Activated CD8-positive, alpha-beta memory T cell treated with anti-CD3 and anti-CD28 coated beads for 36 hours (primary cell): ENCODE results near the gene GALNT2. TPM values are rescaled to one million over a fixed set of nuclear protein-coding genes. Genes with fewer than 3 reads are reported as not detected.

Source experiments
- CTCF ChIA-PET: fragments of 350-600 bp; sonication (Branson Sonifier 250); formaldehyde crosslinking; loops from one replicate; lab custom pipeline; 2021; ENCODE audit warnings: antibody characterized with exemption; lab: Charles Lee
- POLR2A ChIA-PET: fragments of 350-600 bp; sonication (Branson Sonifier 250); formaldehyde crosslinking; loops from one replicate; lab custom pipeline; 2021; ENCODE audit warnings: antibody characterized with exemption; lab: Charles Lee
- total RNA-seq, 2 experiments: library from RNA; stranded (reverse); gene quantifications; one replicate each; pipeline ENCODE4 v1.2.3, GENCODE V29; 2021

The GALNT2 gene
- total RNA-seq = 10 to 100 TPM; 66.2 to 70.1 TPM

GRCh38 chr1:230066466-230067404, at the start of gene GALNT2:
GALNT2 (plus strand) TSS chr1:230067238; CDS start chr1:230067281, 43 bp downstream.
- ChIA-PET POLR2A (interaction anchor here (1.0 kb wide), 2 partner anchors 37 to 43 kb away, joined by 5 to 8 read pairs; no protein-coding TSS in a partner anchor), CTCF (interaction anchor here (1.0 to 1.9 kb wide), 3 partner anchors 16 to 203 kb away, joined by 3 to 5 read pairs (median 4); no protein-coding TSS in a partner anchor)

GRCh38 chr1:230020451-230020850, 46.6 kb upstream of the GALNT2 start:
- POLR2A ChIA-PET = no interaction called here

DNA sequence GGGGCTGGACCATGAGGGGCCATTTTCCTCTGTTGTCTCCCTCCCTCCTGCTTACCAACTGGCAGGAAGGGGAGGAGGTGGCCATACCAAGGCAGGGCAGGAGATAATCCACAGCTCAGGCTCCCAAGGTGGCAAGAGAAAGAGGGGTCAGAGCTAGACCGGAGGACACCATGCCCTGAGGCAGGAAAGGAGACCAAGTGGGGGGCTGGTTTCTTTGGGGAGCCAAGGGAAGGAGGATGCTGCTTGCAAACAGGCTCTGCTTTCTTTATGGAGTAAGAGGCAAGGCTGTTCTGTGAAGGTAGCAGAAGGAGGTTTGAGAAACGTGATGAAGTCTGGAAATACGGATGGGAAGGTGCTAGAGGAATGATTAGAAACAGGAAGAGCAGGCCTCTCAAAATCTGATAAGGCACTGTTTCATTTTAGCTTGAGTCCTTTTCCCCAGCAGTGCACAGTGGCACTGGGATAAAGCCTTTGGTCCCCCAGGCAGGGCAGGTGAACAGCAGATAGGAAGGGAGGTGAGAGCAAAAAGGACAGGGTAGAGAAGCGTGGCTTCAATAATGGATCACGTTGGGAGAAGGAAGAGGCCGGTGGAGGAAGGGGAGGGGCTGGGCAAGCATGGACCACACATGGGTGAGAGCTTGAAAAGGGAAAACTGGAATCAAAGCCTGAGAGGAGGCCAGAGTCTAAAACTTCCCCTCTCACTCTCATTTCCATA, 44.2 kb upstream of the GALNT2 start:
- ChIA-PET POLR2A (no interaction called here), CTCF (no interaction called here)

More at GRCh38 chr1:230020451-230020850, 46.6 kb upstream of the GALNT2 start:
- CTCF ChIA-PET = no interaction called here

- CTCF ChIA-PET = no interaction called here
Observed at GRCh38 chr1:230025686-230026085, 41.4 kb upstream of the GALNT2 start.

GRCh38 chr1:230026139-230026538, 40.9 kb upstream of the GALNT2 start:
- ChIA-PET POLR2A (no interaction called here), CTCF (no interaction called here)

More at GRCh38 chr1:230025686-230026085, 41.4 kb upstream of the GALNT2 start:
- POLR2A ChIA-PET = no interaction called here

DNA sequence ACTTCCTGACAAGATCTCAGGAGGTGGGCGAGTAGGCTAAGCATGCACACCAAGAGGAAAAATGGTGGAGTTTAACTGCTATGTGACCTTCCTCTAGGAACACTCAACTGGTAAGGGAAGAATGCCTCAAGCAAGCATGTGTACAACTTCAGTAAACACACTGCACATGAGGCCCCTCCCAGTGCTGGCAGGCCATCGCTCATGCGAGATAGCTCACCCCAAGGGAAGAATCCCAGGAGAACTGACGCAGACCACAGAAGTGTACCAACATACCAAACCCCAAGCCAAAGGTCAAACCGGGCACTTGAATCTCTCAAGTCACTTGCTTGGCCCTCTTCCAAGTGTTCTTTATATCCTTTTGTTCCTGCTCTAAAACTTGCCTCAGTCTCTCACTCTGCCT, 40.5 kb upstream of the GALNT2 start:
- ChIA-PET CTCF (no interaction called here), POLR2A (no interaction called here)

GRCh38 chr1:230028602-230029223, 38.3 kb upstream of the GALNT2 start:
- POLR2A ChIA-PET = no interaction called here
- CTCF ChIA-PET = interaction anchor here (0.6 kb wide), 1 partner anchor 11 kb away, joined by 4 read pairs; no protein-coding TSS in a partner anchor

GRCh38 chr1:230029244-230029941, 37.6 kb upstream of the GALNT2 start:
- ChIA-PET POLR2A (no interaction called here), CTCF (no interaction called here)

GRCh38 chr1:230030122-230030821, 36.8 kb upstream of the GALNT2 start:
- ChIA-PET CTCF (interaction anchor here (0.8 kb wide), 1 partner anchor 137 kb away, joined by 4 read pairs; no protein-coding TSS in a partner anchor), POLR2A (no interaction called here)

GRCh38 chr1:230031131-230031530, 35.9 kb upstream of the GALNT2 start:
- CTCF ChIA-PET = no interaction called here
- POLR2A ChIA-PET = no interaction called here

- CTCF ChIA-PET = no interaction called here
- POLR2A ChIA-PET = no interaction called here
Observed at GRCh38 chr1:230032516-230033281, 34.3 kb upstream of the GALNT2 start.

GRCh38 chr1:230037261-230037660, 29.8 kb upstream of the GALNT2 start:
- POLR2A ChIA-PET = interaction anchor here (0.6 kb wide), 1 partner anchor 108 kb away, joined by 3 read pairs; no protein-coding TSS in a partner anchor
- CTCF ChIA-PET = no interaction called here

DNA sequence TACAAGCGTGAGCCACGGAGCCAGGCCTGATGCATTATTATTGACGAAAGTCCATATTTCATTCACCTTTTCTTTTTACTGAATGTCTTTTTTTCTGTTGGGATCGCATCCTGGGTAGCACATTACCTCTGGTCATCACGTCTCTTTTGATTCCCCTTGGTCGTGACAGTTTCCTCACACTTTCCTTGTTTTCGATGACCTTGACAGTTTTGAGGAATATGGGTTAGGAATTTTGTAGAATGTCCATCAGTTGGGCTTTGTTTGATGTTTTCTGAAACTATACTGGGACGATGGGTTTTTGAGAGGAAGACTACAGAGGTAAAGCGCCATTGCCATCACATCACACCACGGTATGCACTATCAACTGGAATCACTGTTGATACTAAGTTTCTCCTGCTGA, 26.6 kb upstream of the GALNT2 start:
- CTCF ChIA-PET = no interaction called here
- POLR2A ChIA-PET = no interaction called here

GRCh38 chr1:230043081-230043480, 24.0 kb upstream of the GALNT2 start:
- CTCF ChIA-PET = no interaction called here
- POLR2A ChIA-PET = no interaction called here

- ChIA-PET CTCF (no interaction called here), POLR2A (no interaction called here)
Observed at GRCh38 chr1:230044729-230045128, 22.3 kb upstream of the GALNT2 start.

DNA sequence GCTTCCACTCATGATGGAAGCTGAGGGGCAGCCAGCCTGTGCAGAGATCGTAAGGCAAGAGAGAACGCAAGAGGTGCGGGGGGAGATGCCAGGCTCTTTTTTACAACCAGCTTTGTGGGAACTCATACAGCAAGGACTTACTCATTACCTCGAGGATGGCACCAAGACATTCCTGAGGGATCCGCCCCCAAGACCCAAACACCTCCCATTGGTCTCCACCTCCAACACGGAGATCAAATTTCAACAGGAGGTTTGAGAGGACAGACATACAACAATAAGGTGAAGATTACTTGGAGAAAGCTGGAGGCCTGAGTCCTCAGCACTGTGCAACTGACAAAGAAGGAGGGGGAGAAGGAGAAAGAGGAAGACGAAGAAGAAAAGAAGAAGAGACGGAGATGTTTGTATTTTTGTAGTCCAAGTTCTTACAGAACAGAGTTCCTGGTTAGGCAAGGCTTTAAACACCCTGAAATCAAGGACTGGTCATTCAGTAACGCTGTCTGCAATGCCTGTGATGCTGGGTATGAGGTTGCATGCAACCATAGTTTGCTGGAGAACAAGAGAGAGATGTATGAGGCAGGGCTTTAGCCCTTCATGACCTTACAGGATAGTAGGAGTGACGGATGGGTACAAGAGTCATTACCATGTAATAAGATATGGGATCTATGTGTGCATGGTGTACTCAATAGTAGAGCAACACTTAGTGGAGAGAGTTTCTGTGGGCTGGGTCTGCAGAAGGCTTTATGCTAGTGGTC, 19.7 kb upstream of the GALNT2 start:
- CTCF ChIA-PET = no interaction called here
- POLR2A ChIA-PET = no interaction called here

DNA sequence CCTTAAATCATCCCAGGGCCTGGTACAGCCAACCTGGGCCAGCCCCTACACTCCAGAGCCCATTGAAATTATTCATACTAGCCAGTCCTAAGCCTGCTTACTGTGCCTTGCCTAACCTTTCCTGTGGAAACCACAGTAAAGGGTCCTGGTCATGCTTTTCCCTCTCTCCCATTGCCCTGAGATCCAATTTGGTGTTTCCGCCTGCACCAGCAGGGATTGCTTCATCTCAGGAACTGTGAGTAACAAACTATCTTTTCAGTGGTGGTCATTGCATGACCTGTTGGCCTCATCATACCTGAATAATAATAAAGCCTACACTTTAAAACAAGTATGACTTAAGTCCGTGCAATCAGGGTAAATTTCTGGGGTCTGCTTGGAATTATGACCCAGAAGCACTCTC, 18.7 kb upstream of the GALNT2 start:
- ChIA-PET POLR2A (no interaction called here), CTCF (no interaction called here)
